NCI-H510A (cell line): ENCODE results near the gene FAM117B.

Experiments
- DNase-seq: peaks from one replicate; lab custom pipeline; 2025; lab: John Stamatoyannopoulos, UW

Gene FAM117B

DNA sequence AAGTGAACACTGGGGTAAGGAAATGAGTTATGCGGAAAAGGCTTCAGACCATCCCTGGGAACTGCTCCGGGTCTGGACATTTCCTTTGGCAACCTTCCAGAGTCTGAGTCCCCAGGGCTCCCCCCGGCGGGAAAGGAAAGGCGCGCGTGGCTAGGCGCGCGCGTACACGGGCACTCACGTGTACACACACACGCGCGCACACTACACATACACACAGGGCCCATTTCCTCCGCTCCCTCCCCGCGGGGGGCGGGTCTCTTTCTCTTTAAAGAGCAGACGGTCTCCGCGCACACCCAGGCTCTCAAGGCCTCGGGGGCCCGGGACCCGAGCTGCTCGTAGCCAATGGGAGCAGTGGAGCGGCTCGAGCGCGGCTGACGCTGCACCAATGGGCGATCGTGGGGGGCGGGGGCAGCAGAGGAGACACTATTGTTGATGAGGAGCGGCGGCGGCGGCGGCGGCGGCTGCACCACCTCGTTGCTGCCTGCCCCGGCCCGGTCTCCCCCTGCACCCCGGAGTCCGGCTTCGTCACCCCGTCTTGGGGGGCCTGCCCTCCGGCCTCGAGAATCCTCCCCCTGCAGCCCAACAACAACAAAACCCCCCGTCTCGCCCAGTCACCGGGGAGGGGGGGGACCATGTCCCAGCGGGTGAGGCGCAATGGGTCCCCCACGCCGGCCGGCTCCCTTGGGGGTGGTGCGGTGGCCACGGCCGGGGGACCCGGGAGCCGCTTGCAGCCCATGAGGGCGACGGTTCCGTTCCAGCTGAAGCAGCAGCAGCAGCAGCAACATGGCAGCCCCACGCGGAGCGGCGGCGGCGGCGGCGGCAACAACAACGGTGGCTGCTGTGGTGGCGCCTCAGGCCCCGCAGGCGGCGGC lies at the start of gene FAM117B:
TSS of gene FAM117B (plus strand) at position 414 of the 872 bp plus-strand sequence. CDS start at position 633, 219 bp downstream.
- peak; percentile 99 for DNase-seq

DNA sequence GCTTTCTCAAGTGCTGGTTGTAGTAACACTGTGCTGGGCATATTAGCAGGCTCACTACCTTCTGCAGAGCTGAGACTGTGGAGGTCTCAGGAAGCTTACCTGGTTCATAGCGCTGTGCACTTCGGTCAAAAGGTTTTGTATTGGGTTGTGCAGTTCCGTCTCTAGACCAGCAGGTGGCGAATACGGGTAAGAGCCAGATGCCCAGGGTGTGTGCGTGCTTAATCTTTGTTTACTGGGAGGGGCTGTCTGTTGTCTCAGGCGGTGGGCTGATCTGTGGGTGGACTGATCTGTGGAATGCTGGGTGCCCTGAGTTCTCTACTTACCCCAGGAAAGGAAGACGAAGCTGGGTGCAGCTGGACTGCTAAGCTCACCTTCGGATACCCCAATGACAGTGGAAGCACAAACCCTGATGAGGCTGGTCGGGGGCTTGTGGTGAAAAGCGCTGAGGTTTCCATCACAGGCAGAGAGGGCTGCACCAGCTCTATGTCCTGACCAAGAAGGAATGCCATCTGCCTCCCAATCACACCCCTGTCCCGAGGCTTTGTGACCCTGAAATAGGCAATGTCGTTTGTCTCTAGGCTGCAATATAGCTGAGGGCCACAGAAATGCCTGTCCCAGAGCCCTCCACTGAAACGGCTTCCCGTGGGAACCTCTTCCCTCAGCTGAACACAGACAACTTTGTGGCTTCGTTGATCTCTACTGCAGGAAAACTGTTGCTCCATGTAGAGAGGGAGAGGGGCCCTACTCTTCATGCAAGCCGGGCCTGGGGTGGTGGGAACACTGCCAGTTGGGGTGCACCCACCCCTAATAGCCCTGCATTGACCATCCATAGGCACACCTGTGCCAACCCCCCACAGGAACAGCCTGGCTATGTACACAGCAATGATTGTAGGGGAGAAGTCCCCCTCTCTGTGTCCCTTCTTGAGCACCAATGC lies 45.9 kb upstream of the FAM117B start:
- DNase-seq, result peak; percentile 51

DNA sequence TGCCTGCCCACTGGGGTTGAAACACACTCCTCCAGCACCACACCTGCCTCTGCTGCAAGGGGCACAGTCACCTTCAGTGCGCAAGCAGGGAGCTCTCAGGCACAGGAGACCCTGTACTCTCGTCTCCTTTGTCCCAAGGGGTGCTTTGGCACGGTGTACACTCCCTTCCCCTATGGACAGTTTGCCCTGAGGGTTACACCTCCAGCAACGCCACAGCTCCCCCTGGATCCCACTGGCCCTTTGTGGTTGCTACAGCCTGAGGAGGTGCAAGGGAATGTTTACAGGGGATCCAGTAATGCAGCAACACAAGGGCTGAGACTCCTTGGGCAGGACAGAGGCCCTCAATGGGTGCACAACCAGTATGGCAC lies 45.2 kb upstream of the FAM117B start:
- DNase-seq, result no peak

DNA sequence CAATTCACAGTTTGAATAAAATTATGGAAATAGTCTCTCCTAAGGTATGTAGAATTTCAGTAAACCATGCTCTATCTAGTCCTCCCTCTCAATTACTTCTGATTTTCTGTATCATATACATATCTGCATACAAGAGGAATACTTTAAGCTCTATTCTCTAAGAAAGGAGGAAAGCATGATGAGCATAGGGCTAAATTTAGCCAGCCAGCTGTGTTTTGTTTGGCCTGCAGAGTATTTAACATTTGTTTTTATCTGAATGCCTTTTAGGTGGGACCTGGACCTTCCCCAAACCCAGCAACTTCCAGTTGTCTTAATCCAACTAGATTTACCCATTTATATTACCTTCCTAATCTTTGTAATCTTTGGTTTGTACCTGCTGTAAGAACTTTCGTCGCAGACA lies 42.2 kb upstream of the FAM117B start:
- DNase-seq, result no peak

DNA sequence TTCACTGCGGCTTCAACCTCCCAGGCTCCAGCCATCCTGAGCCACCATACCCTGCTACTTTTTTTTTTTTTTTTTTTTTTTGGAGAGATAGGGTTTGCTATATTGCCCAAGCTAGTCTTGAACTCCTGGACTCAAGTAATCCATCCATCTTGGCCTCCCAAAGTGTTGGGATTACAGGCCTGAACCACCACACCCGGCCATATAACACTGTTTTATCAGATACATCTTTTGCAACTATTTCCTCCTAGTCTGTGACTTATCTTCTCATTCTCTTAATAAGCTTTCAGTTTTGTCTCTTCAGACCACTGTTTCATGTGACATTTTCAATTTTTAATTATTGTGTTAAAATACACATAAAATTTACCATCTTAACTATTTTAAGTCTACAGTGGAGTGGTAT lies 35.7 kb upstream of the FAM117B start:
- DNase-seq, result no peak

DNA sequence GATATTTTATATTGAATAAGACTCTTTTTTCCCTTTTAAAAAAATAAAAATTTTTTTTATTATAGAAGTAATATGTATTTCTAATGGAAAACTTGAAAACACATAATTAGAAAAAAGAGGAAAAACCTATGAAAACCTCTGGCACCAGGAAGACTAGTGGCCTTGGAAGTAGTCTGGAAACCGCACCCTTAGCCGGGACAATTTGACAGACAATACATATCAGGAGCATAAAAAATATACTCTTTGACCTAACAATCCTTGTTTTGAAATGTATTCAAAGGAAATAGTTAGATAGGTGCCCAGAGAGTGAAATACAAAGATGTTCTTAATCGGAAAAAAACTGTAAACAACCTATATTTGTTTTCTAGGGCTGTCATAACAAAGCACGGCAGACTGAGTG lies 34.9 kb upstream of the FAM117B start:
- no peak for DNase-seq

DNA sequence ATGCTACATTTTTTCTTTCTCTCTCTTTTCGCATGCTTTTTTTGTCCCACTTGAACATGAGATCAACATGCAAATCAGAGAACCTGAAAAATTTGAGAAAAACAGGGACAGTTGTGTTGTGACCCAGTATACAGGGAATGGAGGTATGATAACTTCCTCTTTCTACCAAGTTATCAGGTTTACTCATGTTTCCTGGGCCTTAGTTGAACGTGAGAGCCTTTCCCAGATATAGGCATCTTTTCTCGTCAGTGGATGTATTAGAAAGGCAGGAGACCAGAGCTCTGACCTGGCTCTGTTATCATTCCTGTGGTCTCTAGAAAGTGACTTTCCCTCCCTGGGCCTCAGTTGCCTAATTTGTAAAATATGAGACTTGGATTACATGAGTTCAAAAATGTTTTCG lies 30.1 kb upstream of the FAM117B start:
- no peak for DNase-seq

DNA sequence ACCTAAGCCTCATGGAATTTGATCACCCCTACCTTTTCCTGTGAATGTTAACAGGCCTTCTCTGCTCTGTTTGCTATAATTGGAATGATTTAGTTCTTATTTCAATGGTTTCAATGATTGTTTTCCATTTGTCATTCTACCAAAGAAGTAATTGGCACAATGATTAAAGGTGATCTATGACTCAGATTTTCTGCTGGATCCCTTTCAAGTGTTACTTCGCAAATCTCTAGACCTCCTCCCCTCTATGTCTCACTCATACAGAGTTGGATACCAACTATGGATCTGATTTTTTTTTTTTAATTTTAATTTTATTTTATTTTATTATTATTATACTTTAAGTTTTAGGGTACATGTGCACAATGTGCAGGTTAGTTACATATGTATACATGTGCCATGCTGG lies 29.6 kb upstream of the FAM117B start:
- DNase-seq, result no peak

DNA sequence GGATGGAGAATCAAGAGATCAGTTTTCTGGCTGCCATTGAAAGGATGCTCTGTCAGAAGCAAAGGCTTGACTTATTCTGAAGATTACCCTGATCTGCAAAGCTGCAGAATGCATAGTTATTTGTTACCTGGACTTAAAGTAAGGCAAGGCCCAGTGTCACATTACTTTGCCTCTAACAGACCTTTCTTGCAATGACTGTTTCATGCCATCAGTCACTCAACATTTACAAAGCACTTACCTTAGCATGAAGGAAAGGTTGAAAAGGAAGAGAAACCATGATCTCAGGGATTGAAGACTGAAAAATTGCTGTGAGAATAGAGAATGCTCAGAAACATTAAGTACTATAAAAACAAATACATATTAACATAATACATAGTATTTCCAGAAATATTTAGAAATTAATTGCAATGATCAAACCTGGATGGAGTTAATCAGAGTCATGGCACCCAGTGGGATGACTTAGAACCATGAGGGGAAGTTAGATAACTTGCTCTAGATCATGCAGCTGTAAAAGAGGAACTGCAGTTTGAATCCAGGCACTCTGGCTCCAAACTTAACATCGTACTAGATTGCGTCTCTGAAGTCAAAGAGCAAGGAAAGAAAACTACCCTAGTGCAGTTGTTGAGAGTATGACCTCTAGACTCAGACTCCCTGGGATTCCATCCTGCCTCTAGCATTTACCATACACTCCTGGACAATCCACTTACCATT lies 26.5 kb upstream of the FAM117B start:
- no peak for DNase-seq

DNA sequence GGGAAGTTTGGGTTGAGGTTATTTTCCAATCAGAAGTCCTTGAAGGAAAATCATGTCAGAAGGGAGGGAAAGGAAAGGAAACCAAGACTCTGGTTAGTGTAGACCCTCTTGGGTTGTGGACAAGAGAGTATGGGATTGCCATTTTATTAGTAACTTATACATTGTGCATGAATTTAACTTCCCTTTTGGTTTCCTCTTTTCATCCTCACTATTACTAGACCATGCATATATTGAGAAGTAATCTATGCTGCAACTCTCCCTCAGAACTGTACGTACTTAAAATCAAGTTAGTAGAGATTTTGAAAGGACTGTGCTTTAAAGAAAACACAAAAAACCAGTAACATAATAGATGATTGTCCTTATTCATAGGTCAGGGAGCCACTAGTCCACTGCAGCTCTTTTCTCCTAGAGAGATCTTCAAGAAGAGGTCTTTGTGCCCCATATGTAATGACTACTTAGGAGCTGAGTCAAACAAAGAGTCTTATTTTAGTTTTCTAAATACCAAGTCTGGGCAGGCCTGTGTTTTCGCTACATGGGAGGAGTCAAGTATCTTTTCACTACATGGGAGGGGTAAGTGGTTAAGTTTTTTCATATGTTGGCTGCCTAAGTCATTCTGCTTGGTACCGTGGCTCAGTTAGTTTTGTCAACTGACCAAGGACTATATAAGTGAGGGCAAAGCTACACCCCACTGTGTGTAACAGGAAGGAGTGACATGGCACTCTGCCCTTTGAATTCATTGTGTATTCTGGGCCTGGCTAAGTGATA lies 25.2 kb upstream of the FAM117B start:
- no peak for DNase-seq

DNA sequence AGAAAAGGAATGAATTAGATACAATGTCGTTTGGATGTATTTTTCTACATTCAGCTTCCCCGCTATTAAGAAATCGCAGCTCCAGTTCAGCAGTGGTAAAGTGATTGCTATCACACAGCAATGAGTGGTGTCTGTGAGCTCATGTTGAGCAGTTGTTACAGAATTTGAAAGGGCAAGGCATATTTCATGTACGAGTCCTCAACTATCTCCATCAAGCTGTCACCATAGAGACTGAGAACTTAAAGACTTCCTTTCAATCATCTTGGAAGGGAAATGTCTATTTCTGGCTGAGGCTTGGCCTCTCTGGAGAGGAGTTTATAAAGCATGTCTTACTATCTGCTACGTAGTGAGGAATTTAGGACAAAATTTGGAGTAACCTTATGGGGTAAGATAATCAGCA lies 24.4 kb upstream of the FAM117B start:
- no peak for DNase-seq

DNA sequence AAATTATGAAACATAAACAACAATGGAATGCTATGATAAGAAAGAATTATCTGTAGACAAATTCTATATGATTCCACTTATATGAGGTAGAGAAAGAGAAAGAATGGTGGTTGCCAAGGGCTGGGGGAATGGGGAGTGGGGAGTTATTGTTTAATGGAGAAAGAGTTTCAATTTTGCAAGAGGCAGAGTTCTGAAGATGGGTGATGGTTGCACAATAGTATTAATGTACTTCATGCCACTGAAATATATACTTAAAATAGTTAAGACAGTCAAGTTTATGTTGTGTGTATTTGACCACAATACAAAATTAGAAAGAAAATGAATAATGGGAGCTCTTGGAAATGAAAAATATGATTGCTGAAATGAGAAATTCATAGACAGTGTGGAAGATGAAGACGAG lies 22.6 kb upstream of the FAM117B start:
- no peak for DNase-seq

DNA sequence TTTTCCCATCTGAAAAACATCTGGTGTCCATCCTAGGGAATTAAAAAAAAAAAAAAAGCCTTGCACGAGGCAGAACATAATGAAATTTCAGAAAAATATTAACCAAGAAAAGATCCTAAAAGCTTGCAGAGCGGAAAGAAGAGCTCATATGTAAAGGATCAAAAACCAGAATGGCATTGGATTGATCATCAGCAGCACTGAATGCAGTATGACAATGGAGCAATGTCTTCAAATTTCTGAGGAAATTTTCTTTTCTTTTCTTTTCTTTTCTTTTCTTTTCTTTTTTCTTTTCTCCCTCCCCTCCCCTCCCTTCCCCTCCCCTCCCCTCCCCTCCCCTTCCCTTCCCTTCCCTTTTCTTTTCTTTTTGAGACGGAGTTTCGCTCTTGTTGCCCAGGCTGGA lies 21.3 kb upstream of the FAM117B start:
- no peak for DNase-seq

DNA sequence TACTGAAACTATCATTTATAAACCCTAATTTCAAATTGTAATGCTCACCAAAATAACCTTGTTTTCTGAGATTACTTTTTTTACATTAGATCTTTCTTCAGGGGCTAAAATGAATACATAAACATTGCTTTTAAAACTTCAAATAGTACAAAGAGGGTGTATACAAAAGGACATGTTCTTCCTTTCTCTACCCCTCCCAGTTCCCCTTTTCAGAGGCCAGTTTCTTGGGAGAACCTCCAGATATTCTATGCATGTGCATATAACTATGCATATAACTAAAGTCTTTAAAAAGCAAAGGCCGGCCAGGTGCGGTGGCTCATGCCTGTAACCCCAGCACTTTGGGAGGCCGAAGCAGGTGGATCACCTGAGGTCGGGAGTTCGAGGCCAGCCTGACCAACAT lies 10.6 kb upstream of the FAM117B start:
- no peak for DNase-seq

DNA sequence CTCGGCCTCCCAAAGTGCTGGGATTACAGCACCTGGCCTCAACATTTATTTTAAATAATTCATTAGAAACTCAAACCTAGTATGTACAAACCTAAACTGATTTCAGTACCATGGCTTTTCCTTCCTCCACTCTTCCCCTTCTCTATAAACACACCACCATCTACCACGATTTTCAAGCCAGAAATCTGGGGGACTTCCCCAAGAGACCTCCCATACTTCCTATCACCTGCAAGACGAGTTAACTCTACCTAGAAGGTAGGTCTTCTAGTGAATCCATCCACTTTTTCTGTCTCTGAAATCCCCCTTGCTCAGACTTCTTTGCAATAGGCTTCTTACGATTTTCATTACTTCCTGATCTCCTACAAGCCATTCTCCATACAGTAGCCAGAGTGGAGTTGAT lies 7.7 kb upstream of the FAM117B start:
- DNase-seq, result no peak

DNA sequence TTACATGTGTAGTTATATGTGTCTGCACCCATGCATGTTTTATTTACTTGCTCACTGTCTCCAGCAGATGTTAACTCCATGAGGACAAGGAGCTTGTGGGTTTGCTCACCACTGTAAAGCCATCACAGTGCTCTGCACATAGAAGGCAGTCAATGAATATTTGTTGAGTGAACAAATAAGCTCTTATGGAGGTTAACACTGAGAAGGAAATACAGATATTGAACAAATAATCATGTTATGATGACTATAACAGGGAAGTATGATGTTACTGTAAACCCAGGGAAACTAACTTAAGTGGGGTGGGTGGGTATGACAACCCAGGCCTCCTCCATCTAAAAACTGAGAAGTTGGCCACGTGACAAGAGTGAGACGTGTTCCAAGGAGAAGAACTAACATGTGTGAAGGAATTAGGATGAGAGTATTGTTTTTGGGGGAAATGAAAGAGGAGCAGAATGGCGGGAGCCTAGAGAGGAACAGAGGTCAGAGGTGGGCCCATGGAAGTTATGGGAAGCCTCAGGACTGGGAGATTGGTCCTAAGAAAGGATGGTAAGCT lies 6.0 kb upstream of the FAM117B start:
- DNase-seq, result no peak

DNA sequence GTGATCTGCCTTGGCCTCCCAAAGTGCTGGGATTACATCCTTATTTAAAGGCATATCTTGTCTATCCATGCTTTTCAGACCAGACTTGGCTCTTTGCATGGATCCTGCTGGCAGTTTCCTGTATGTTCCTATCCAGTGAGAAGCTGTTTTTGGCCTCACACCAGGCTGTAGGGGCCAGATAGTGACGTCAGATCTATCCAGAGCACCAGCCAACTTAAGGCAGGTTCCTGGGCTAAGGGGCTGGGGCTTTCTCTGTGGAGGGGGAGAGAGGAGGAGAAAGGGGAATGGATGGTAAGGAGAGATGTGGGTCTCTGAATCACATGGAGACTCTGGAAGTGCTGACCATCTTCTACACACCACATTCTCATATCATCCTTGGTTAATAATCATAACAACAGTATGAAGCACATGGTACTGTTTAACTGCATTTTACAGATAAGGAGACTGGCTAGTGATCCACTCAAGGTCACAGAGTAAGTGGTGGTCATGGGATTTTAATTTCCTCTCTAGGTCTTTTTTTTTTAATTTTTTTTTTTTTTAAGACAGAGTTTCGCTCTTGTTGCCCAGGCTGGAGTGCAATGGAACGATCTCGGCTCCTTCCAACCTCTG lies 2.0 kb upstream of the FAM117B start:
- DNase-seq, result no peak

DNA sequence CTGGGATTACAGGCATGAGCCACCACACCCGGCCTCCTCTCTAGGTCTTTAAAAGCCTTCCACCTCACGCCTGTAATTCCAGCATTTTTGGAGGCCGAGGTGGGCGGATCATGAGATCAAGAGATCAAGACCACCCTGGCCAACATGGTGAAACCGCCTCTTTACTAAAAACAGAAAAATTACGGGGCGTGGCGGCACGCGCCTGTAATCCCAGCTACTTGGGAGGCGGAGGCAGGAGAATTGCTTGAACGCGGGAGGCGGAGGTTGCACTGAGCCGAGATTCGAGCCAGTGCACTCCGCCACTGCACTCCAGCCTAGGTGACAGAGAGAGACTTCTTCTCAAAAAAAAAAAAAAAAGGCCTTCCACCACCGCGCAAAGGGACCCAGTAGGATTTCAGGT lies 1.3 kb upstream of the FAM117B start:
- no peak for DNase-seq

DNA sequence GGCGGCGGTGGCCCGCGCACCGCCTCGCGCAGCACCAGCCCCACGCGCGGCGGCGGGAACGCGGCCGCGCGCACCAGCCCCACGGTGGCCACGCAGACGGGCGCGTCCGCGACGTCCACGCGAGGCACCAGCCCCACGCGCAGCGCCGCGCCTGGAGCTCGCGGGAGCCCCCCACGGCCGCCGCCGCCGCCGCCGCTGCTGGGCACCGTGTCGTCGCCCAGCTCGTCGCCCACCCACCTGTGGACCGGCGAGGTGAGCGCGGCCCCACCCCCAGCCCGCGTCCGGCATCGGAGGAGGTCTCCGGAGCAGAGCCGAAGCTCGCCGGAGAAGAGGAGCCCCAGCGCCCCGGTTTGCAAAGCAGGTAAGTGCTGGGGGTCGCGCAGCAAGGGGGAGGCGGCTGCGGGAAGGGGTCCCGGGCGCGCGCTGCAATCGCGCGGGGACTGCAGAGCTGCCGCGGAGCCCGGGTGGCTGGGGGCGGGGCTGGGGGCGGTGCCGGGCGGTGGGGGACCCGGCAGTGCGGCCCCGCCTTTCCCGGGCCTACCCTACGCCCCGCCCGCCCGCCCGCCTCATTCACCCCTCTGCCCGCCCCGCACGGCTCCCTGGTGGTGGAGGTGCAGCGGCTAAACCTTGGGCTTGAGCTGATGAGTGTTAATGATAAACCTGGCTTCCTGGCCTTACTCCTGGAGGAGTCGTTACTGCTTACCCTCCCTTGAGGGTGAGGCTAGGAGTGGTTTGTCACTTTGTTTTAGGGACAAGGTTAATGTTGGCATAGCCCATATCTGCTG lies 851 bp downstream of the FAM117B start:
- peak; percentile 85 for DNase-seq

DNA sequence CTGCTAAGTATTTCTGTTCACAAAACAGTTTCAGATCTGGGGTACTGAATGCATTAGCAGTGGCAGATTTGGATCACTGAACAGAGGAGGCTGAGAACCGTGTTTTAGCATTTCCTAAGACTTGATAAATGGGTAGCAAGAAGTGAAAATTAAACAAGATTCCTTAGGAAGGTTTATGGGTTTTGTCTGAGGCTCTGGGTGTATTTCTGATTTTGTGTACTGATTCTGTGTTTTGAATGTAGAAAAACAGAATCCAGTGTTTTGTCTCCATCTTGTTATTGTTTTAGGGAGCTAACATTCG lies 1.4 kb downstream of the FAM117B start:
- no peak for DNase-seq
